Measurements from ENCODE around the gene GBP1.

- TF ChIP-seq CTCF (IDR thresholded peaks at IDR 0.05; ENCODE audit: control extremely low read depth in 1 of 3, insufficient read depth in 1 of 3, low read depth in 1 of 3, low read length in 3 of 3), result no peak
- no peak for TF ChIP-seq POLR2AphosphoS5 (IDR thresholded peaks at IDR 0.05; ENCODE audit: low read depth, low read length)
- no peak for TF ChIP-seq POLR2A (IDR thresholded peaks at IDR 0.05; ENCODE audit: control extremely low read depth in 1 of 2, low read depth in 2 of 2, low read length in 2 of 2)
- no peak for TF ChIP-seq TBP (IDR thresholded peaks at IDR 0.05; ENCODE audit: low read depth, low read length)
- TF ChIP-seq USF2 (IDR thresholded peaks at IDR 0.05; ENCODE audit: low read length), result no peak
- TF ChIP-seq TAF1 (IDR thresholded peaks at IDR 0.05; ENCODE audit: low read depth, low read length), result no peak
- no peak for TF ChIP-seq ATF3 (IDR thresholded peaks at IDR 0.05; ENCODE audit: insufficient read depth, low read depth, low read length)
- TF ChIP-seq TEAD4 (IDR thresholded peaks at IDR 0.05; ENCODE audit: low read depth, low read length), result no peak
- TF ChIP-seq MAFK (IDR thresholded peaks at IDR 0.05; ENCODE audit: low read depth, low read length), result no peak
- no peak for TF ChIP-seq SUZ12 (IDR thresholded peaks at IDR 0.05; ENCODE audit: low read length)
- TF ChIP-seq CEBPB (IDR thresholded peaks at IDR 0.05; ENCODE audit: low read depth, low read length), result no peak
Observed at GRCh38 chr1:89050649-89051033, 14.4 kb downstream of the GBP1 start.
